Measurements from ENCODE around the gene MYL9. TPM values are rescaled to one million over a fixed set of nuclear protein-coding genes. Genes with fewer than 3 reads are reported as not detected.
A peak's percentile ranks its signal among the peaks of the same experiment; 100 is the strongest.

MYL9 gene
- total and polyA plus RNA-seq, 2 experiments from 2014 or later: 29.7 to 100 TPM

DNA sequence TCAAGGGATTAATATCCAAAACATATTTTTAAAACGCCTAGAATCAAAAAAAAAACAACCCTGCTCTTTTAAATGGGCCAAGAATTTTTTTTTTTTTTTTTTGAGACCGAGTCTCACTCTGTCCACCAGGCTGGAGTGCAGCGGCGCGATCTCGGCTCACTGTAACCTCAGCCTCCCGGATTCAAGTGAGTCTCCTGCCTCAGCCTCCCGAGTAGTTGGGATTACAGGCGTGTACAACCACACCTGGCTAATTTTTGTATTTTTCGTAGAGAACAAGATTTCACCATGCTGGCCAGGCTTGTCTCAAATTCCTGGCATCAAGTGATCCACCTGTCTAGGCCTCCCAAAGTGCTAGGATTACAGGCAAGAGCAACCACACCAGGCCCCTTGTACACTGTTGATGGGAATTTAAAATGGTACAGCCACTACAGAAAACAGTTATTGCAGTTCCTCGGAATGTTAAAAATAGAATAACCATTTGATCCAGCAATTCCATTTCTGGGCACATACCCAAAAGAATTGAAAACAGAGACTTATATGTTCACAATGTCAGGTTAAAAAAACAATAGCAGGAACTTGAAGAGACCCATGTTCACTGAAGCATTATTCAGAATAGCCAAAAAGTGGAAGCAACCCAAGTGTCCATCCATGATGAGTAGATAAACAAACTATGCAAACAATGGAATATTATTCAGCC is 3.1 kb upstream of the MYL9 start:
- Mint-ChIP-seq H3K9me3 (no peaks in the 10 kb centered on the region), H3K4me1 (peaks cover 23% of the 10 kb centered on the region), H3K27ac (no peak overlapping the region), H3K36me3 (ENCODE audit: low read depth) (no peaks in the 10 kb centered on the region), H3K27me3 (ENCODE audit: insufficient read depth, low read depth, poor library complexity) (peaks cover 8% of the 10 kb centered on the region), H3K4me3 (no peak overlapping the region)
- Histone ChIP-seq H3K27ac (ENCODE audit: low read depth) (0 out of 2 replicates have a peak overlapping the region, but pooled peaks have one; percentile 27), H3K27me3 (ENCODE audit: insufficient read depth) (no peaks in the 10 kb centered on the region), H3K9me2 (ENCODE audit: insufficient read depth) (no peaks in the 10 kb centered on the region), H3K4me3 (no peak overlapping the region), H2AFZ (no peak overlapping the region), H3K79me2 (replicated peaks; ENCODE audit: insufficient read depth) (peaks cover 9% of the 10 kb centered on the region; the same call in 1 of the 2 replicates), H3F3A (replicated peaks; ENCODE audit: low read depth) (0 out of 2 replicates have a peak, but pooled peaks cover 4% of the 10 kb centered on the region), H3K4me1 (ENCODE audit: insufficient read depth) (peaks cover 16% of the 10 kb centered on the region), H3K4me2 (no peak overlapping the region), H4K20me1 (replicated peaks; ENCODE audit: insufficient read depth) (0 out of 2 replicates have a peak, but pooled peaks cover 4% of the 10 kb centered on the region), H3K36me3 (ENCODE audit: insufficient read depth) (no peaks in the 10 kb centered on the region)
- DNase-seq (ENCODE audit: low spot score): no peak
- no peak for ATAC-seq
- TF ChIP-seq EZH2 (IDR thresholded peaks at IDR 0.05; ENCODE audit: low read depth, unreplicated experiment): no peak
- TF ChIP-seq, protein P1, sequence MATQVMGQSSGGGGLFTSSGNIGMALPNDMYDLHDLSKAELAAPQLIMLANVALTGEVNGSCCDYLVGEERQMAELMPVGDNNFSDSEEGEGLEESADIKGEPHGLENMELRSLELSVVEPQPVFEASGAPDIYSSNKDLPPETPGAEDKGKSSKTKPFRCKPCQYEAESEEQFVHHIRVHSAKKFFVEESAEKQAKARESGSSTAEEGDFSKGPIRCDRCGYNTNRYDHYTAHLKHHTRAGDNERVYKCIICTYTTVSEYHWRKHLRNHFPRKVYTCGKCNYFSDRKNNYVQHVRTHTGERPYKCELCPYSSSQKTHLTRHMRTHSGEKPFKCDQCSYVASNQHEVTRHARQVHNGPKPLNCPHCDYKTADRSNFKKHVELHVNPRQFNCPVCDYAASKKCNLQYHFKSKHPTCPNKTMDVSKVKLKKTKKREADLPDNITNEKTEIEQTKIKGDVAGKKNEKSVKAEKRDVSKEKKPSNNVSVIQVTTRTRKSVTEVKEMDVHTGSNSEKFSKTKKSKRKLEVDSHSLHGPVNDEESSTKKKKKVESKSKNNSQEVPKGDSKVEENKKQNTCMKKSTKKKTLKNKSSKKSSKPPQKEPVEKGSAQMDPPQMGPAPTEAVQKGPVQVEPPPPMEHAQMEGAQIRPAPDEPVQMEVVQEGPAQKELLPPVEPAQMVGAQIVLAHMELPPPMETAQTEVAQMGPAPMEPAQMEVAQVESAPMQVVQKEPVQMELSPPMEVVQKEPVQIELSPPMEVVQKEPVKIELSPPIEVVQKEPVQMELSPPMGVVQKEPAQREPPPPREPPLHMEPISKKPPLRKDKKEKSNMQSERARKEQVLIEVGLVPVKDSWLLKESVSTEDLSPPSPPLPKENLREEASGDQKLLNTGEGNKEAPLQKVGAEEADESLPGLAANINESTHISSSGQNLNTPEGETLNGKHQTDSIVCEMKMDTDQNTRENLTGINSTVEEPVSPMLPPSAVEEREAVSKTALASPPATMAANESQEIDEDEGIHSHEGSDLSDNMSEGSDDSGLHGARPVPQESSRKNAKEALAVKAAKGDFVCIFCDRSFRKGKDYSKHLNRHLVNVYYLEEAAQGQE (IDR thresholded peaks at IDR 0.05; ENCODE audit: unreplicated experiment): no peak
- TF ChIP-seq EZH2phosphoT487 (IDR thresholded peaks at IDR 0.05; ENCODE audit: unreplicated experiment): no peak
- TF ChIP-seq, protein P2, sequence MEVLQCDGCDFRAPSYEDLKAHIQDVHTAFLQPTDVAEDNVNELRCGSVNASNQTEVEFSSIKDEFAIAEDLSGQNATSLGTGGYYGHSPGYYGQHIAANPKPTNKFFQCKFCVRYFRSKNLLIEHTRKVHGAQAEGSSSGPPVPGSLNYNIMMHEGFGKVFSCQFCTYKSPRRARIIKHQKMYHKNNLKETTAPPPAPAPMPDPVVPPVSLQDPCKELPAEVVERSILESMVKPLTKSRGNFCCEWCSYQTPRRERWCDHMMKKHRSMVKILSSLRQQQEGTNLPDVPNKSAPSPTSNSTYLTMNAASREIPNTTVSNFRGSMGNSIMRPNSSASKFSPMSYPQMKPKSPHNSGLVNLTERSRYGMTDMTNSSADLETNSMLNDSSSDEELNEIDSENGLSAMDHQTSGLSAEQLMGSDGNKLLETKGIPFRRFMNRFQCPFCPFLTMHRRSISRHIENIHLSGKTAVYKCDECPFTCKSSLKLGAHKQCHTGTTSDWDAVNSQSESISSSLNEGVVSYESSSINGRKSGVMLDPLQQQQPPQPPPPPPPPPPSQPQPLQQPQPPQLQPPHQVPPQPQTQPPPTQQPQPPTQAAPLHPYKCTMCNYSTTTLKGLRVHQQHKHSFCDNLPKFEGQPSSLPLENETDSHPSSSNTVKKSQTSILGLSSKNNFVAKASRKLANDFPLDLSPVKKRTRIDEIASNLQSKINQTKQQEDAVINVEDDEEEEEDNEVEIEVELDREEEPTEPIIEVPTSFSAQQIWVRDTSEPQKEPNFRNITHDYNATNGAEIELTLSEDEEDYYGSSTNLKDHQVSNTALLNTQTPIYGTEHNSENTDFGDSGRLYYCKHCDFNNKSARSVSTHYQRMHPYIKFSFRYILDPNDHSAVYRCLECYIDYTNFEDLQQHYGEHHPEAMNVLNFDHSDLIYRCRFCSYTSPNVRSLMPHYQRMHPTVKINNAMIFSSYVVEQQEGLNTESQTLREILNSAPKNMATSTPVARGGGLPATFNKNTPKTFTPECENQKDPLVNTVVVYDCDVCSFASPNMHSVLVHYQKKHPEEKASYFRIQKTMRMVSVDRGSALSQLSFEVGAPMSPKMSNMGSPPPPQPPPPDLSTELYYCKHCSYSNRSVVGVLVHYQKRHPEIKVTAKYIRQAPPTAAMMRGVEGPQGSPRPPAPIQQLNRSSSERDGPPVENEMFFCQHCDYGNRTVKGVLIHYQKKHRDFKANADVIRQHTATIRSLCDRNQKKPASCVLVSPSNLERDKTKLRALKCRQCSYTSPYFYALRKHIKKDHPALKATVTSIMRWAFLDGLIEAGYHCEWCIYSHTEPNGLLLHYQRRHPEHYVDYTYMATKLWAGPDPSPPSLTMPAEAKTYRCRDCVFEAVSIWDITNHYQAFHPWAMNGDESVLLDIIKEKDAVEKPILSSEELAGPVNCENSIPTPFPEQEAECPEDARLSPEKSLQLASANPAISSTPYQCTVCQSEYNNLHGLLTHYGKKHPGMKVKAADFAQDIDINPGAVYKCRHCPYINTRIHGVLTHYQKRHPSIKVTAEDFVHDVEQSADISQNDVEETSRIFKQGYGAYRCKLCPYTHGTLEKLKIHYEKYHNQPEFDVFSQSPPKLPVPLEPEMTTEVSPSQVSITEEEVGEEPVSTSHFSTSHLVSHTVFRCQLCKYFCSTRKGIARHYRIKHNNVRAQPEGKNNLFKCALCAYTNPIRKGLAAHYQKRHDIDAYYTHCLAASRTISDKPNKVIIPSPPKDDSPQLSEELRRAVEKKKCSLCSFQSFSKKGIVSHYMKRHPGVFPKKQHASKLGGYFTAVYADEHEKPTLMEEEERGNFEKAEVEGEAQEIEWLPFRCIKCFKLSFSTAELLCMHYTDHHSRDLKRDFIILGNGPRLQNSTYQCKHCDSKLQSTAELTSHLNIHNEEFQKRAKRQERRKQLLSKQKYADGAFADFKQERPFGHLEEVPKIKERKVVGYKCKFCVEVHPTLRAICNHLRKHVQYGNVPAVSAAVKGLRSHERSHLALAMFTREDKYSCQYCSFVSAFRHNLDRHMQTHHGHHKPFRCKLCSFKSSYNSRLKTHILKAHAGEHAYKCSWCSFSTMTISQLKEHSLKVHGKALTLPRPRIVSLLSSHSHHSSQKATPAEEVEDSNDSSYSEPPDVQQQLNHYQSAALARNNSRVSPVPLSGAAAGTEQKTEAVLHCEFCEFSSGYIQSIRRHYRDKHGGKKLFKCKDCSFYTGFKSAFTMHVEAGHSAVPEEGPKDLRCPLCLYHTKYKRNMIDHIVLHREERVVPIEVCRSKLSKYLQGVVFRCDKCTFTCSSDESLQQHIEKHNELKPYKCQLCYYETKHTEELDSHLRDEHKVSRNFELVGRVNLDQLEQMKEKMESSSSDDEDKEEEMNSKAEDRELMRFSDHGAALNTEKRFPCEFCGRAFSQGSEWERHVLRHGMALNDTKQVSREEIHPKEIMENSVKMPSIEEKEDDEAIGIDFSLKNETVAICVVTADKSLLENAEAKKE (CRISPR knock-in tag; IDR thresholded peaks at IDR 0.05): no peak
- TF ChIP-seq CREB1 (CRISPR knock-in tag; IDR thresholded peaks at IDR 0.05; ENCODE audit: low read depth): no peak
- no peak for TF ChIP-seq POLR2AphosphoS5 (IDR thresholded peaks at IDR 0.05; ENCODE audit: low read depth)
- TF ChIP-seq NANOG (IDR thresholded peaks at IDR 0.05; ENCODE audit: borderline replicate concordance): no peak
- TF ChIP-seq ZNF331 (CRISPR knock-in tag; IDR thresholded peaks at IDR 0.05; ENCODE audit: low read depth): no peak
- TF ChIP-seq ZNF114 (CRISPR knock-in tag; IDR thresholded peaks at IDR 0.05): no peak
- TF ChIP-seq, protein P3, sequence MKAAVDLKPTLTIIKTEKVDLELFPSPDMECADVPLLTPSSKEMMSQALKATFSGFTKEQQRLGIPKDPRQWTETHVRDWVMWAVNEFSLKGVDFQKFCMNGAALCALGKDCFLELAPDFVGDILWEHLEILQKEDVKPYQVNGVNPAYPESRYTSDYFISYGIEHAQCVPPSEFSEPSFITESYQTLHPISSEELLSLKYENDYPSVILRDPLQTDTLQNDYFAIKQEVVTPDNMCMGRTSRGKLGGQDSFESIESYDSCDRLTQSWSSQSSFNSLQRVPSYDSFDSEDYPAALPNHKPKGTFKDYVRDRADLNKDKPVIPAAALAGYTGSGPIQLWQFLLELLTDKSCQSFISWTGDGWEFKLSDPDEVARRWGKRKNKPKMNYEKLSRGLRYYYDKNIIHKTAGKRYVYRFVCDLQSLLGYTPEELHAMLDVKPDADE (IDR thresholded peaks at IDR 0.05): no peak
- no peak for TF ChIP-seq STAT1 (IDR thresholded peaks at IDR 0.05; ENCODE audit: unreplicated experiment)

All from GM23338 (cell line).